ENCODE measurements around the gene TENT4A.
"Not testable (repeated sequence)": the region's sequence is repeated elsewhere in the genome, so short reads cannot be mapped to it uniquely, and the experiment has no call there.

The TENT4A gene

DNA sequence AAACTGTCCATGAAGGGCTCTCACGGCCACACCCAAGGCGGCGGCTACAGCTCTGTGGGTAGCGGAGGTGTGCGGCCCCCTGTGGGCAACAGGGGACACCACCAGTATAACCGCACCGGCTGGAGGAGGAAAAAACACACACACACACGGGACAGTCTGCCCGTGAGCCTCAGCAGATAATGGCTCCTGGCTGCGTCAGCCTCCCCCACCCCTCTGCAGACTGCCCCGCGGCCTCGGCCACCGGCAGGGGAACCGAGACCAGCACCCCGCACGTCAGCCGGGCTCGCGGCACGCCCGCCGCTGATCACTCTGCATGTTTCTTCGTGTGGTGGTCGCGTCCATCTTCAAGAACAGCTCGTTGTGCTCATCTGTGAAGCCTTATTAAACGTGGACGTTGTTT lies 41.5 kb downstream of the TENT4A start:
- DNase-seq = no peak

DNA sequence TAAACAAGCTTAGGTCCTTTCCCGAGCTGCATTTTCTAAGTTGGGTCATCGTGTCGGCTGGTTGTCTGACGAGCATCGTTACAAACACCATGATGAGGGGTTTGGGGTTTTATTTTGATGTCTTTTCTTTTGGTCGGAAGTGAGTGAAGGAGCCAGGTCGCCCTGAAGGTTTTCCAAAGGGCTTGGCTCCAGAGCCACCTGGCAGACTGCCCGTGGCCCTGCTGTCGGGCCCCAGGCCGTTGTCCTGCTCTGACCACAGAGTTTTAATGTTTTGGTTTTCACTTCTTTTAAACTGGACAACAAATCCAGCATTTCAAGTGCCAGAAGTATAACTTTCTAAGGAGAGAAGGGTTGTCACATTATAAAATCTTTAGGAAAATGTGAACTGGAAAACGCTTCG lies 42.3 kb downstream of the TENT4A start:
- no peak for DNase-seq

DNA sequence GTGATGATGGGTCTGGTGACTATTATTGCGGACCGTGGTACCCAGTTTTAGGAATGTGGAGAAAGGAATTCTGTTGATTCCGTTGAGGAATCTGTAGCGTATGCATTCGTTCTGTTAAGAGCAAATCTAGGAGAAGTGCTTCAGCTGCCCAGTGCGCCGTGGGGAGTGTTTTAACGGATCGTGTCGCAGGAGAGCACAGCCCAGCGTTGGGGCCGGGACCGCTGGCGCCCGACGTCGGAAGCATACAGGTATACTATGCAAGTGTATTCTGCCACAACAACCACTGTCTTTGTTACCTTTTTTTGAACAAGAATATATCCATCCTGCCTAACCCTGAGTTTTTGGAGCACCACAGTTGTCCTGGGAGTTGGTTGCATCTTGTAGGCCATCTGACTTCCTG lies 42.7 kb downstream of the TENT4A start:
- no peak for DNase-seq

DNA sequence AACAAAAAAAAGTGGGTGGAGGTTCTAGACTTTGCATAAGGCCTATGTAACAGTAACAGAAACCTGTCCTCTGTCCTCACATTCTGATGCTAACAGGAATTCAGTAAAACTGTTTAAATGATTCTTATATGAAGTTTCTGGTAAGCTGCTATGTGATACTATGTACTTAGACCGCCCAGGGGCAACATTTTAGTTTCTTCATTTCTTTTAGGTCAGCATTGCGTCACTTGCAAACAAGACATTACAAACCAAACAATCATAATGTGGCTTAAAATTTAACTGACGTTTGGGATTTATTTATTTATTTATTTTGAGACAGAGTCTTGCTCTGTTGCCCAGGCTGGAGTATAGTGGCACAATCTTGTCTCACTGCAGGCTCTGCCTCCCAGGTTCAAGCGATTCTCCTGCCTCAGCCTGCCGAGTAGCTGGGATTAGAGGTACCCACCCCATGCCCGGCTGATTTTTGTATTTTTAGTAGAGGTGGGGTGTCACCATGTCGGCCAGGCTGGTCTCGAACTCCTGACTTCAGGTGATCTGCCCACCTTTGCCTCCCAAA lies 44.3 kb downstream of the TENT4A start:
- DNase-seq = no peak

DNA sequence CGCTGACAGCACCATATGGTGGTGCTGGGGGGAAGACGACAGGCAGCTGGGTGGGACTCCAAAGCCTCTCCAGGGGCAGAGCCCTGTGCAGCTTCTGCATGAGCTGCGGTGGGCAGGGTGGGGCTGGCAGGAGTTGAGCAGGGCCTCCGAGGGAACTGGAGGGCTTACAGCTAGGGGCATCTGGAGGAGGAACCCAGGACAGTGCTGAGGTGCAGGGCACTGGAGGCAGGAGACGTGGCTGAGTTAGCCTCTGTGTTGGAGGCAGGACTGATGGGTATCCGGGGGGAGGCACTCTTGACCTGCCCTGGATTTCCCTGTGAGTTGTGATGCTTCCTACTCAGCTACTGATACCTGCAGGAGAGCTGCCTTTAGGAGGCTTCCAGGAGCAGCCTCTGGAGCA lies 45.0 kb downstream of the TENT4A start:
- no peak for DNase-seq

DNA sequence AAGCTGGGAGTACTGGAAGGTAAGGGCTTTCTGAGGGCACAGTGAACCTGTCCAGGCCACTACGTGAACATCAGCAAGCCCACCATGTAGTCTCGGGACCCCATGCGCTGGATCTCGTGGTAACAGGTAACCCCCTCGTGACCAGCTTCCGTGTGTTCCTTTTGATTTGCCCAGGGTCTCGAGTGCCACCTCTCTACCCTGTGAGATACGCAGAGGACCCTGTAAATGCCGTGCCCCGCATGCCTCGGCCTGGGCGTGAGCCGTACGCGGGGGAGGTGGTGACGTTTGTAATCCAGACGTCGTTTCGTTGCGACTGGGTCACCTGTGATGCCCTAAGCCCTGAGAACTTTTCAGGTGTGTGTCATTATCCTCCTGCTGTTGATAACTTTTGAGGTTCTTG lies 45.5 kb downstream of the TENT4A start:
- DNase-seq = no peak

DNA sequence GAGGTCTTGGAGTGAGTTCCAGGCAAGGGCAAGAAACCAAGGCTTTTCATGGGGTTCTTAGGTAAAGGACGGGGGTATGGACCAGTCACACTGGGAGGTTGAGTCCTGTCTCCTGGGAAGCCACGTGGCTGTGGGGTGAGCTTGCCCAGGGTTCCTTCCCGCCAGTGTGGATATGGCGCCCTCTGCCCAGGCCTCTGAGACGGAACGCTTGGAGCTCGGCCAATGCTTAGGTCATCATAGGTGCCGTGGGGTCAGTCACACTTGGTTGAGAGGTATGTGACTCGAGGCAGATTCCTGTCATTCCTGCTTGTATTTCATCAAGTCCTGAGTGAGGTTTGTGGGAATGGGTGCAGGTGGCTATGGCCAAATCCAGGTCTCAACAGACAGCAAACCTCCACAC lies 46.2 kb downstream of the TENT4A start:
- DNase-seq = no peak

DNA sequence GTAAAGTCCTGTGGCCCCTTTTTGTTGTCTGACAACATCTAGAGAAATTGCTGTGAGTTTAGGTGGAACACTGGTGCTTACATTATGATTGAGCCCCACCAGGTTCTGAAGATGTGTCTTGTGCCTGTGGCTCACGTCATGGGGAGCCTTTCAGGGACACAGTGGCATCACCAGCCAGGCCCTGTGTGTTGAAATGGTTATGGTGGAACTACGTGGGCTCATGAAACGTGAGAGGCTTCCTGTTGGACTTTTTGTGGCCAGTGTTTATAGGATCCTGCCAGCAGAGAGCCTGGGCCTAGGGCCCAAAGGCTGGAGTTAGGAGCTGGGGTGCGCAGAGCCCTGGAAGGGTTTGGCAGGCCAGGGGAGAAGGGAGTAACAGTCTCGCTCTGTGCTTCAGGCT lies 46.8 kb downstream of the TENT4A start:
- DNase-seq = no peak

DNA sequence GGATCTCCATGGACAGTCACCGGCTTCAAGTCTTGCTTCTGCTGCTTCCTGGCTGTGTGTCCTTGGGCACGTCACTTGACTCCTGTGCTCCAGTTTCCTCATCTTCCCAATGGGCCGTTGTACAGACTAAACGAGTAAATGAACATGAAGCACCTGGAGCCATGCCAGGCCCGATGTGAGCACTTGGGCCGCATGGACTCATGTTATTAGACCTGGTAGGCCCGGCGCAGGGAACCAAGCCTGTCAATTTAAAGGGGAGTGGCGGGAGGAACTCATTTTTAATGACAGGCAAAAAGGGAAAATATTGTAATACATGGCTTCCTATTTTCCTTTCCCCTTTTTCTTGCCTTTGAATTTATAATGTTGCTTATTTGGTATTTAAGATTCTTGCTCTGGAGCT lies 47.5 kb downstream of the TENT4A start:
- no peak for DNase-seq

DNA sequence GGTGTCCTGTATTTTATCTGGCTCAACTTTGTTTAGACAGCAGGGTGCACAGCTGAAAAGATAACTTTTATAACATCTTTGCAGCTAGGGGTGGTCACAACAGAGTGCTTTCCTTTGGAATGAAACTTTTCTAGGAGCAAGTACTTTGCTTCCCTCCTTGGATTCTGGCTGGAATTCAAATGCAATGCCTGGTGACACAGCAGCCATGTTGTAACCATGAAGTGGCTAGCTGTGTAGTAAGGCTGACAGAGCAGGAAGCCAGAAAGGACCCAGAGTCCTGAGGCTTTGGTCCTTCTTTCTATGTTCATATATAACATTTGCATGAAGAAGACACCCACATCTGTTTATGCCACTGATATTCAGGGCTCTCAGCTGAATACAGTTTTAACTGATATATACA lies 48.1 kb downstream of the TENT4A start:
- DNase-seq = no peak

DNA sequence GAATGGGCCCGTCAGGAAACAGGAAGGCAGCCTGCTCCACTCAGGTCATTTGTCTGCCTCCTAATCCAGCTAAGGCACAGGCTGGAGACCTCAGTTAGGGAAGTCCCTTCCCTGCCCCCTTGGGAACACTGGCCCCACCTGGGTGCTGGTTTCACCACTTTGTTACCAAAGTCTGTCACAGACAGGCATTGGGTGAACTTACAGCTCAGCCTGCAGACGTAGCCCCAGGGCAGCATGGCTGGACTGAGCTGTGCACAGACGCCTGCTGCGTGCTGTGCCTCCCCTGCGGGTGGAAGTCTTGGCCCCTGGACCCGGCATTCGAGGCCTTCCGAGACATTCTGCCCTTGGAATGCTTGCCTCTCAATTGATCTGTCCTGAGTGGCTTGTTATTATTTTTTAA lies 48.9 kb downstream of the TENT4A start:
- no peak for DNase-seq

DNA sequence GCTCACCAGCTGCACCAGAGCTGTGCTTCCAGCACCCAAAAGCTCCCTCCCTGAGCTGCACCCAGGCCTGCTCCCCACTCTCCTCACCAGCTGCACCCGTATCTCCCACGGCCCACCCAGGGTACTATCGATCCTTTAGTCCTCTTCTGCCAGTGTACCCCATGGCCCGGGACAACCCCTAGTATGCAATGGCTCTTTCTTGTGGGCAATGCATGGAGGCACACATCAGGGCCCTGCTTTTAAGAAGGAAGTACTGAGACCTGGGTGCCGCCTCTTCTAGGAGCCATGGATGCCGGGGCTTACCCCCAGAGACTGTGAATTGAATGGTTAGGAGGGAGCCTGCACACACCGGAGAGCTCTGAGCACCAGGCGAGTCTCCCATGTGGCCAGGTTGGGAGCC lies 49.5 kb downstream of the TENT4A start:
- DNase-seq = no peak

DNA sequence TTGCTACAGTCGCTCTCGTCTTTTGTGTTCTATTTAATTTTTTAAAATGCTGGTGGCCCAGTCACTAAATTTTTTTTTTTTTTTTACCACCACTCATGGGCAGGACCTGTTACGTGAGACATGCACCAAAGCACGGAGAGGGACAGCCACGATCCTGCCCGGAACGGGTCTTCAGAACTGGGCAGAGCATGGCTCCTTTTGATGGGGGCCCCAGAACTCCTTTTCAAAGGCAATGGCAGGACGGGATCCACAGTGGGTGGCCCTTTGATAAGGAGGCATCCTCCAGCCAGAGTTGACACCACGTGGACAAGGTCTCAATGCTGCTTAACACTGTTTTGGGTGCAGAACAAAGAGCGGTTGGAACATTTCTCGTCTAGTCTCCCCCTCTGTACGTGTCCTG lies 50.0 kb downstream of the TENT4A start:
- no peak for DNase-seq

DNA sequence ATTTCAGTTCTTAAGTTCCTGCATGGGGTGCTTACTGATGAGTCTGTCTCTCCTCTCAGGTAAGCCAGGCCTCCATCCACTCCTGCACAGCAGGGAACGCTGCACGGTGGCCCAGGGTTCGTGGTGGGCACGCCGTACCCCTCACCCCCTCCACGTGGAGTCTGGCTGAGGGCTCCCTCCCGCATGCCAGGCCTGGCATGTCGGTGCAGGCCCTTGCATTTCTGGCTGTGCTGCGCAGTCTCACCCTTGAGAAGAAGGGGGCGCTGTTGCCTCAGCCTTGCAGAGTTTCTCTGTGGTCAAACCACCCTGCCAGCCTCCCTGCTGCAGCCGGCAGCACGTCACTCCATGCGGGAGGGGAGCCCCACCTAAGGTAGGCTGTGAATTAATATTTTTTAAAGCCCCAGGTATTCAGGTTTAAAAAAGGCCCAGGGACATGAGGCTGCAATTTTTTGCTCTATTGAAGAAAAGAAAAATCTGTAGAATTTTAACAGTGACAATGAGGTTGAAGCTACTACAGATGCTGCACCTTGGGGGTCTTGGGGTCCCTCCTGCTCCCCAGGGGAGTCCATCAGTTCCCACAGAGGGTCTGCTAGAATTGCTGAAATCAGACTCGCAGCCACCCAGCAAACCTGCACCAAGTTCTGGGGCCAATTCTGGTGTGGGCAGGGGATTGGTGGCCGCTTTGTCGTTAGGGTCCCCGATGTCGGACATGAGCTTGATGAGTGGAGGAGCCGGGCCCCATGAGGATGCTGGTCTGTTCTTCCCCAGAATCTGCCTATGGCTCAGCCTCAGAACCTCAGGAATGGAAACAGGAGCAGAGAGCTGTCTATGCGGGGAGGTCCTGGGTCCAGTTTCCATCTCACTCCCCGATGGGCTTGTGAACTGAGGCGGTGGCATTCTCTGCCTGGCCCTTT lies 52.6 kb downstream of the TENT4A start:
- DNase-seq = peak; percentile 28

DNA sequence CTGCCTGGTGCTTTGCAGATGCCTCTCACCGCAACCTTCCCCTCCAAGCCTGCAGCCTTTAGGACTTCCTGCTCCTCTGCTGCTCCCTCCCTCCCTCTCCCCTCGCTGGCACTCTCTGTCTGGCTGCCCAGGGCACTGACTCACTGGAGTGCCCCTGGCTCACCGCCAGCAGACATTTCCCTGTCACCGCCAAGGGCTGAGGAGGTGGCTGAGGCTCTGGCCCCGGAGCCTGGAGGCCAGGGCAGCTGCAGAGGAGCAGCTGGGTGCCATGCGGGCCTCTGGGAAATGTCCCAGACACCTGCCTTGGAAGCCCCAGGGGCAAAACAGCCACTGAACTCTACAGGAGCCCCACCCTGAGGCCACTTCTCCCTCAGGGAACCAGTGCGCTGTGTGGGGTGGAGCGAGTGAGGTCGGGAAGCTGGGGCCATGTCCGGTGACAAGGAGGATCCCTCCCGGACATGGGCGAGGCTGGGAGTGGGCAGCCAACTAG lies 53.4 kb downstream of the TENT4A start:
- no peak for DNase-seq

DNA sequence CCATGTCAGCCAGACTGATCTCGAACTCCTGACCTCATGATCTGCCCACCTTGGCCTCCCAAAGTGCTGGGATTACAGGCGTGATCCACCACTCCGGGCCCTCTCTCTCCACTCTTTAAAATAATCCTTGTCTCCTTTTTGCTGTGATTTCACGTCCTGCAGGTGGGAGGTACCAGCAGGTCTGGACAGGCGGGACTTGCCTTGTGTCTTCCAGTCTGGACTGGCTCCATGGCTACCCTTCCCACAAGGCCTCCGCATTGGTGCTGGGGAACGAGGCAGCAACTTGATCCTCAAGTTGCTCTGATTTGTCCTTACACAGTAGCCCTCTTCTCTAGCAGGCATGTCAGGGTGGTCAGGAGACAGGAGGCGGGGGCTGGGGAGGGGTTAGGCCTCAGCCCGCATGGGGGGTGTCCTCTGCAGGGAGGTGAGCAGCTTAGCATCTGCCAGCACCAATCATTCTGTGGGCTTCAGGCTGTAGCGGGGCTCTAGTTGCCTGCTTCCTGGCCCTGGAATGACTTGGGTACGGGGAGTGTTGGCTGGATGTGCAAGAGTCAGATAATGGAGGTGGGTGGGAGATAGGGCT lies 54.3 kb downstream of the TENT4A start:
- DNase-seq = no peak

DNA sequence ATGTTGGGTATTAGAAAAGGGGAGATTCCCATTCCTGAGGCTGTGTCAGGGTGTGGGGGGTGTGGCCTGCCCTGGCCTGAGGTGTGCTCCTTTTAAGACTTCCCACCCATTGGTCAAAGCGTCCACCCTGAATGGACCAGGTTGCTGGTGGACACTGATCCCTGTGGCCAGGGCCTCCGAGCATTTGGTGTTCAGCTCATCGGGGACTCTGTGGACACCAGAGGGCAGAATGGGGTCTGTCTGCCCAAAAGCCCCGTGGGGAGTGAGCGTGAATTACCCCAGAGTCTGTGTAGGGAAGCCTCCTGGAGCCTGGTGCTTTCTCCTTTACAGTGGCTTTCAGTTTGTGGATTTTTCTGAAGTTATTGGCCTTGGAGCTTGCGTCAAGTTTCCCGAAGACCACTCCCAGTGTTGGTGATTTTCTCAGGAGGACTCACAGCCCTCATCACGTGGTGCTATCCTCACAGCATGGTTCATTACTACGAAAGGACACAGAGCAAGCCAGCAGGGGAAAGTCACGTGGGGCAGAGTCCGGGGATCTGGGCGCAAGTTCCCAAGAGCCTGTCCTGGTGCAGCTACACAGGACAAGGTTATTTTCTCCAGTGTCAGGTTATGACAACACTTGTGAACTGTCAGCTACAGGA lies 55.5 kb downstream of the TENT4A start:
- no peak for DNase-seq

DNA sequence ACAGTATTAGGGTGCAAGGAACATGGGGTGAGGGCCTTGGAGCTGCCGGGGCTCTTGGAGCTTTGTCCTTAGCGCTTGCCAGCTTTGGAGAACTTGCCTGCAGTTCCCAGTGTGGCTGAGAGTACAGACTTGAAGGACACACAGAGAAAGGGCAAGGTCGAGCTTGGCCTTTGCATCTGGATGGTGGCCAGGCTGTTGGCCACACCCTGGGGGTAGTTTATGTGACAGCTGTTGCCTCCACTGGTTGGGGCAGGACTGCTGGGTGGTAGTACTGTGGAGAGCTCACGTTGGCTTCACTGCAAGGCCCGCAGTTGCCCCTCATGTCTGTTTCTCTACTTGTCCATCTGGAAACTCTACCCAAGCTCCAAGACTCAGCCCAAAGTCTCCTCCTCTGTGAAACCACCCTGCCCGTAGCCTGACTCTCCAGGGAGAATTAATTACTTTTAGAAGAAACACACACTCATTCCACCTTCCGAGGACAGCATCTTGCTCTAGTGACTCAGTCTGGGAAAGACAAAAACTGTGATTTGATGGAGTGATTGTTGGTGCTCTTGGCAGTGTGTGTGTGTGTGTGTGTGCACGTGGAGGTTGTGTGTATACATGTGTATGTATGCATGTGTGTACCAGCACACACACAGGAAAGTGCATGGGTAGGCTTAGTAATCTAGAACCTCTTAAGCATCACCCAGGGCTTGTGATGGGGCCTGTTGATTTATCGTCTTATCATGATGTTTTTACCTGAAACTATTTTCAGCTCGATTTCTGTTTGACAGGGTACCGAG lies 57.8 kb downstream of the TENT4A start:
- DNase-seq = no peak

DNA sequence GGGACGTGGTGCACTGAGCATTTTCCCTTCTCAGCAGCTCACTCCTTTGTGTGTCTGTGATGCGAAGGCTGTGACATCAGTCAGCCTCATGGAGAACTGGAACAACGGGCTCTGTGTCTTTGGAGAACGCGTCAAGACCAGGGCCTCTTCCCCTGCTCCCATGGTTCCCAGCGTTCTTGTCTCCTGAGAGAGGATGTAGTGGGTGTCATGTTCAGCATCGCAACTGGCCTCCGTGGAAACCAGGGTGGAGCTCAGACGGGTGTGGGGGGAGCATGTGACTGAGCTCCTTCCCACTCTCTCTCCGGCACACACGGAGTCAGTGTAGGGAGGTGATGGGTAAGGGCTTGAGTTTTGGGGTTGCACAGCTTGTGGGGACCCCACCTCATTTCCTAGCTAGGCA lies 59.7 kb downstream of the TENT4A start:
- DNase-seq = no peak

DNA sequence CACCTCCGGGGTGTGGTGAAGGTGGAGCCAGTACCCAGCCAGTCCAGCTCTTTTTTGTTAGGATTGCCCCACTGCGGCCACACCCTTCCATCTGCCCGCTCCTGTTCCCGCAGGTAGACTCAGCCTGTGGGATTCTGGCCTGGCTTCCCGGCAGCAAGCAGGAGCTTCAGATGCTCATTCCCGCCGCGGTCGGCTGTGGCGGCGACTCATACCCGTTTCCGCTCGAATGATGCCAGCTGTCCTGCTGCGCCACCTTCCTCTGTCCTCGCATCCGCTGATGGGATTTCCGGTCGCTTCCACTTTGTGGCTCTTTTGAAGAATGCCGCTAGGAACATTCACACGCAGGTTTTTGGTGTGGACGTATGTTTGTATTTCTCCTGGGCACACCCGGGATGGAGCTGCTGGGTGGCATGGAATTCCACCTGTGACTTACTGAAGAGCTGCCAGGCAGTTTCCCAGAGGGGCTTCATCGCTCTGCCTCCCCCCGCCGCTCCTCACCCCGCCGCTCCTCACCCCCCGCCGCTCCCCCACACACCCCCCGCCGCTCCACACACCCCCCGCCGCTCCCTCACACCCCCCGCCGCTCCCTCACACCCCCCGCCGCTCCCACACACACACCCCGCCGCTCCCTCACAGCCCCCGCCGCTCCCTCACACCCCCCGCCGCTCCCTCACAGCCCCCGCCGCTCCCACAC lies 60.3 kb downstream of the TENT4A start:
- no peak for DNase-seq

DNA sequence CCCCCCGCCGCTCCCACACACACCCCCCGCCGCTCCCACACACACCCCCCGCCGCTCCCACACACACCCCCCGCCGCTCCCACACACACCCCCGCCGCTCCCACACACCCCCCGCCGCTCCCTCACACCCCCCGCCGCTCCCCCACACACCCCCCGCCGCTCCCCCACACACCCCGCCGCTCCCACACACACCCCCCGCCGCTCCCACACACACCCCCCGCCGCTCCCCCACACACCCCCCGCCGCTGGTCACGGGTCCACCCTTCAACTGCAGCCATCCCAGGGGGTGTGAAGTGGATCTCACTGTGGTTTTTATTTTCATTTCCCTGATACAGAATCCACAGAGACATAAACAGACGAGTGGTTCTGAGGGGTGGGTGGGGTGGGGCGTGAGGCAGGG lies 61.0 kb downstream of the TENT4A start:
- not testable (repeated sequence) for DNase-seq

DNA sequence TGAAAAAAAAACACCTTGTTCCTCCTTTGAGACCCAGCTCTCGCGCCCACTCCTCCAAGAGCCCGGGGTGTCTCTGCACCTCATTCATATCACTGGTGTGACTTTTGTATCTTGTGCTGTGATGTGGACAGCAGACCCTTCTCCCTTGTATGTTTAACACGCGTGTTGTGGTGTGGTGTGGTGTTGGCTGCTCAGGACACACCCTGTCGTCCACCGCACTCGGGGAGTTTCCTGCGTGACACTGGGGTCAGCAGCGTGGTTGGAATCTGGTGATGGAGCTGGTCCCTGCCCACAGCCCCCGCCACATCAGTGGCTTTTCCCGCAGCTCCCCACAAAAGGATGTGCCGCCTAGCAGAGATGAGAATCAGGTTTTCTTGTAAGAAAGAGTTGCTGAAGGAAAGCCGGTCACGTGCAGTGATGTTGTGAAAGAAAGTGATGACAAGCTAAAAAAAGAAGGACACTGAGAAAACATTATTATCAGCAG lies 61.5 kb downstream of the TENT4A start:
- DNase-seq = no peak
